Transverse colon (tissue), 3 donors: ENCODE results near the gene STK32A.

Experiments
- CTCF ChIP-seq, 5 experiments: fragments of 200-600 bp in 3 of 5; fragments of 450-650 bp in 2 of 5; sonication (generic) in 3 of 5; IDR thresholded peaks; 1 replicate in 2 of 5; 2 replicates in 3 of 5; pipeline ENCODE4 v1.5.1; 2016 to 2017; ENCODE audit warnings: antibody characterized with exemption in 5 of 5, inconsistent platforms in 3 of 5, mild to moderate bottlenecking in 2 of 5, moderate library complexity in 1 of 5
- POLR2A ChIP-seq: fragments of 450-650 bp; IDR thresholded peaks from one replicate; pipeline ENCODE4 v1.6.1; 2016; ENCODE audit warnings: antibody characterized with exemption, mild to moderate bottlenecking, moderate library complexity

- TF ChIP-seq CTCF (IDR thresholded peaks at IDR 0.05) (no peak), POLR2A (no peak)
Measured at GRCh38 chr5:147307170-147307569, 72.3 kb downstream of the STK32A start.
